Lower lobe of right lung (tissue), 2 donors: ENCODE results near the gene EPHA4. TPM values are rescaled to one million over a fixed set of nuclear protein-coding genes. Genes with fewer than 3 reads are reported as not detected.

ENCODE experiments used
- ATAC-seq, 2 donors: fragments of 200-7000 bp; cut with Tn5 transposase; one replicate each; pipeline ENCODE4 v1.9.1; 2020 to 2022; ENCODE audit warnings: mild to moderate bottlenecking in 2 of 2, moderate library complexity in 2 of 2
- DNase-seq: peaks from one replicate; pipeline ENCODE4 v3.0.0-alpha.2; 2020
- H3K27ac ChIP-seq: fragments of 200-600 bp; one replicate; pipeline ENCODE4 v1.8.0; 2022
- H3K27me3 ChIP-seq: fragments of 200-600 bp; one replicate; pipeline ENCODE4 v1.8.0; 2022; ENCODE audit warnings: low read depth
- H3K36me3 ChIP-seq: fragments of 200-600 bp; one replicate; pipeline ENCODE4 v1.8.0; 2022; ENCODE audit warnings: mild to moderate bottlenecking
- H3K4me1 ChIP-seq: fragments of 200-600 bp; one replicate; pipeline ENCODE4 v1.8.0; 2022
- H3K4me3 ChIP-seq: fragments of 200-600 bp; one replicate; pipeline ENCODE4 v1.8.0; 2022; ENCODE audit warnings: mild to moderate bottlenecking
- H3K9me3 ChIP-seq: fragments of 200-600 bp; one replicate; pipeline ENCODE4 v1.8.0; 2022
- intact Hi-C: fragments of 100-400 bp; cut with DNase I; formaldehyde crosslinking; loops from one replicate; pipeline ENCODE4 v1.11.0; 2022
- long read RNA-seq: library from polyadenylated mRNA; unstranded; transcript quantifications from one replicate; pipeline ENCODE4 v2.0.0, GENCODE V29; 2021
- total RNA-seq: library from RNA; stranded (reverse); fragmentation: NEBNext Ultra II Directional; extraction: Animal tissue kit (Norgen Biotek cat#: 25700); gene quantifications from one replicate; pipeline ENCODE4 v1.2.1, GENCODE V29; 2021
- TF ChIP-seq, protein P1 (sequence below): fragments of 200-600 bp; IDR thresholded peaks from one replicate; pipeline ENCODE4 v1.8.0; 2022; ENCODE audit warnings: antibody characterized with exemption, mild to moderate bottlenecking
- donor health status: DM: no; HTN: yes; CAD: no; lungs with severe emphysema.

EPHA4 gene
- total RNA-seq, result 13.8 TPM
- long read RNA-seq, partial matches to known transcripts, result 7 of 8 reads
- long read RNA-seq, other reads (novel, unspliced or antisense), result 0 of 8 reads

DNA sequence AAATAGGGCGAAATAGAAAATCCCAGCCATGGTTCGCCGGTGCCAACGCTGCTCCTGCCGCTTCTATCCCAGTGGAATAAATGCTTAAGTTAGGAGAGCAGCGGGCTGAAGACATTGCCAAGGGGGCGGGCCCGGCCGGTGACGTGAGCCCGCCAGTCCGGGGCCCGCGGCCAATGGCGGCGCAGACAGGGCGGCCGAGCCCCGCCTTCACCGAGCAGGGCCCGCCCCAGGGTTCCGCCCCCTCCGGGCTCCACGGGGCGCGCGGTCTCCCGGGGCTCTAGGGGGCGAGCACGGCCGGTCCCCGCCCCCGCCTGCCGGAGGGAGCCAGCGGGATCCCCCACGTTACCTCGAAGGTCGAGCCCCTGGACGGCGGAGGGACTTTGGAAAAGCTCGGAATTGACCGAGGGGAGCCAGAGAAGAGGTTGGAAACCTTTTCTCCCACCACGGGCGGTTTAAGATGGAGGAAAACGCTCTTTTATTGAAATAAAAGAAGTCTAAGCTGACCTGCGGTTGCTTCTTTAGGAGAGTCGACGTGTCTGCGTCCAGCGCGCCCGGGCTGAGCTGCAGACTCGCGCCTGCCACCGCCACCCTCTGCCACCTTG lies at the start of gene EPHA4:
EPHA4 (minus strand) TSS at position 86 of the 602 bp plus-strand sequence; CDS start at position 30, 56 bp downstream.
- TF ChIP-seq, protein P1, sequence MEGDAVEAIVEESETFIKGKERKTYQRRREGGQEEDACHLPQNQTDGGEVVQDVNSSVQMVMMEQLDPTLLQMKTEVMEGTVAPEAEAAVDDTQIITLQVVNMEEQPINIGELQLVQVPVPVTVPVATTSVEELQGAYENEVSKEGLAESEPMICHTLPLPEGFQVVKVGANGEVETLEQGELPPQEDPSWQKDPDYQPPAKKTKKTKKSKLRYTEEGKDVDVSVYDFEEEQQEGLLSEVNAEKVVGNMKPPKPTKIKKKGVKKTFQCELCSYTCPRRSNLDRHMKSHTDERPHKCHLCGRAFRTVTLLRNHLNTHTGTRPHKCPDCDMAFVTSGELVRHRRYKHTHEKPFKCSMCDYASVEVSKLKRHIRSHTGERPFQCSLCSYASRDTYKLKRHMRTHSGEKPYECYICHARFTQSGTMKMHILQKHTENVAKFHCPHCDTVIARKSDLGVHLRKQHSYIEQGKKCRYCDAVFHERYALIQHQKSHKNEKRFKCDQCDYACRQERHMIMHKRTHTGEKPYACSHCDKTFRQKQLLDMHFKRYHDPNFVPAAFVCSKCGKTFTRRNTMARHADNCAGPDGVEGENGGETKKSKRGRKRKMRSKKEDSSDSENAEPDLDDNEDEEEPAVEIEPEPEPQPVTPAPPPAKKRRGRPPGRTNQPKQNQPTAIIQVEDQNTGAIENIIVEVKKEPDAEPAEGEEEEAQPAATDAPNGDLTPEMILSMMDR, result peak; percentile 28
- DNase-seq (peak; percentile 87), ATAC-seq (peak; percentile 96)
- intact Hi-C loops, result loop anchor here (10.0 kb wide), 1 partner anchor 888 kb away; no protein-coding TSS in a partner anchor
- no peaks in the 10 kb centered on the region for H3K9me3 ChIP-seq
- H3K27ac ChIP-seq, result peak within 1 kb of the TSS; percentile 77
- peaks cover 26% of the 10 kb centered on the region for H3K4me1 ChIP-seq
- no peaks in the 10 kb centered on the region for H3K36me3 ChIP-seq
- peaks cover 26% of the 10 kb centered on the region for H3K27me3 ChIP-seq
- H3K4me3 ChIP-seq, result peak within 1 kb of the TSS; percentile 75

DNA sequence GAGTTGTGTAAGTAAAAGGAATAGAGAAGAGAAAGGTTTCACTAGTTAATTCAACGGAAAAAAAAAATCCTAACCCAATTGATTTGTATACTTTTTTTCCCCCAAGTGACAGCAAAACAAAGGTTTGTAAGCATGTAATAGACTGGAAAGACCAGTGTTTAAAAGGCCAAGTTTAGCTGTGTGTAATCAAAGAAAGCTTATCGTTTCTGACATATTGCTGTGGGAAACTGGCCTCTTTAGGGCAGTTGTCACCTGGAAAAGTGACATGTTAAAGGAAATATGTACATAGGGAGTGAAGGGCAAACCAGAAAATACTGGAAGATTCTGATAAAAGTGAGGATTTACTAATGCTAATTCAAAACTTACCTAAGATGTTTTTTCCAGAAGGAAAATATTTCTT lies 45.9 kb upstream of the EPHA4 start:
- no peaks in the 10 kb centered on the region for H3K9me3 ChIP-seq
- intact Hi-C loops, result no loop called here
- ATAC-seq (no peak), DNase-seq (no peak)
- H3K4me1 ChIP-seq, result no peaks in the 10 kb centered on the region
- no peak overlapping the region for H3K27ac ChIP-seq
- H3K27me3 ChIP-seq, result no peaks in the 10 kb centered on the region
- H3K36me3 ChIP-seq, result no peaks in the 10 kb centered on the region
- no peak overlapping the region for H3K4me3 ChIP-seq
- TF ChIP-seq, protein P1, result no peak

DNA sequence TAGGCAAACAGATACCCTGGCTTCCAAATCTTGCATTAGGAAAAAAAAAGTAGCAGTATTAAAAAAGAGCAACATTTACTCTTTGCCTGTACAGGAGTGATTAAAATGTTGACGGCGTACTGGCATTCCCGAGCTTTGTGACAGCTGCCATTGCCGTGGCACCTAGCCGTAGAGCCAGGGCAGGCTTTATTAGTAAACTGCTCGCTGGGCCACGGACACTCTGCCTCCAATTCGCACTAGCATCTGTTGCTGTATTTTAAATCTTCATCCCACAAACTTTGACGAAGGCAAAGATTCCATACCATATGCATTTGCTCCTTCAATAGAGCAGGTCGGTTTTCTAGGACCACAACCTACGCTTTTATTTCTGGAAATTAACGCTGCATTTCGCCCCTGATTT lies 44.5 kb upstream of the EPHA4 start:
- Histone ChIP-seq H3K27me3 (no peaks in the 10 kb centered on the region), H3K27ac (no peak overlapping the region), H3K4me3 (no peak overlapping the region), H3K36me3 (no peaks in the 10 kb centered on the region), H3K4me1 (no peaks in the 10 kb centered on the region), H3K9me3 (no peaks in the 10 kb centered on the region)
- intact Hi-C loops, result no loop called here
- TF ChIP-seq, protein P1, result no peak
- no peak for DNase-seq
- ATAC-seq, result no peak

DNA sequence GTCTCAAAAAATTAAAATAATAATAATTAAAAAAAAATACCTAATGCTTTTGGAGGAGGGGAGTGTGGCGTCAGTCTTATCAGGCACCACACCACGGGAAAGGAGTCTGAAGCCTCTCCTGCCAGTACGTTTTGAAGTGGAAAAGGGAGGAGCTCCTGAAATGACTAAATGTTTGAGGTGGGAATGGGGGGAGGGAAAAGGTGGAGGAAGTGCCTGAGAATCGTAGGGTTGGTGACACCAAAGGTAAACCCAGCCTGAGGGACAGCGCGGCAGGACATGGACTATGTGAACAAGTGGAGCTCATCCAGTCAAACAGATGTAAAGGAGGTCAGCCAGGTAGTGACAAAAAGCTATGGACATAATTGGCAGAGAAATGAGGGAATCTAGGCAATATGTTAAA lies 42.2 kb upstream of the EPHA4 start:
- Histone ChIP-seq H3K27me3 (no peaks in the 10 kb centered on the region), H3K36me3 (no peaks in the 10 kb centered on the region), H3K4me3 (no peak overlapping the region), H3K9me3 (no peaks in the 10 kb centered on the region), H3K27ac (no peak overlapping the region), H3K4me1 (peaks cover 5% of the 10 kb centered on the region)
- intact Hi-C loops, result no loop called here
- ATAC-seq (peak; percentile 67 to 80), DNase-seq (no peak)
- TF ChIP-seq, protein P1, result no peak

DNA sequence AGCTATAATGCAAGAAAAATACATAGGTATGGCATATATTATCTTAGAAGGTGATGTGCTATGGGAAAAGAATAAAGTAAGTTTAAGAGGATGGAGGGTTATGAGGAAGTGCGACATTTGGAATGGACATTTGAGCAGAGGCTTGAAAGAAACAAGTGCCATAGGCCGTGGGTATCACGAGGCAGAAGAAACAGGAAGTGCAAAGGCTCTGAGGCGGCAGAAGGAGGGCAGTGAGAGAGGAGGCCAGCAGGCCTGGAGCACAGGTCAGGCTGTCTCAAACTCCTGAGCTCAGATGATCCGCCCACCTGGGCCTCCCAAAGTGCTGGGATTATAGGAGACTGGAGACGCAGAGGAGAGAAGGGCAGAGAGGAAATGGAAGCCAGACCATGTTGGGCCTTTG lies 40.7 kb upstream of the EPHA4 start:
- no peaks in the 10 kb centered on the region for H3K36me3 ChIP-seq
- intact Hi-C loops, result no loop called here
- ATAC-seq (no peak), DNase-seq (no peak)
- TF ChIP-seq, protein P1, result no peak
- H3K4me3 ChIP-seq, result no peak overlapping the region
- H3K27me3 ChIP-seq, result no peaks in the 10 kb centered on the region
- no peaks in the 10 kb centered on the region for H3K9me3 ChIP-seq
- no peak overlapping the region for H3K27ac ChIP-seq
- H3K4me1 ChIP-seq, result peaks cover 5% of the 10 kb centered on the region
